WTC11 (cell line): ENCODE data around the gene NEDD4L. TPM values are rescaled to one million over a fixed set of nuclear protein-coding genes. Genes with fewer than 3 reads are reported as not detected.

ENCODE experiments used
- ATAC-seq: fragments of 200-7000 bp; cut with Tn5 transposase; 2 replicates; pipeline ENCODE4 v1.10.0; 2021; ENCODE audit warnings: mild to moderate bottlenecking, moderate library complexity
- CTCF ChIA-PET: fragments of 300-600 bp; sonication (Branson Sonifier 250); formaldehyde crosslinking; loops from one replicate; lab custom pipeline; 2021; ENCODE audit warnings: antibody characterized with exemption; lab: Charles Lee
- POLR2A ChIA-PET: fragments of 350-600 bp; sonication (Branson Sonifier 250); formaldehyde crosslinking; loops from one replicate; lab custom pipeline; 2021; ENCODE audit warnings: antibody characterized with exemption; lab: Charles Lee
- DNase-seq: peaks from one replicate; pipeline ENCODE4 v3.0.0; 2021; ENCODE audit warnings: low spot score
- H3K27ac Mint-ChIP-seq: 2 replicates; pipeline ENCODE4 v1.8.0; 2021; ENCODE audit warnings: mixed read lengths
- H3K27me3 Mint-ChIP-seq: 2 replicates; pipeline ENCODE4 v1.8.0; 2021; ENCODE audit warnings: low read depth, mild to moderate bottlenecking, moderate library complexity, mixed read lengths
- H3K36me3 Mint-ChIP-seq: 2 replicates; pipeline ENCODE4 v1.8.0; 2021; ENCODE audit warnings: mixed read lengths
- H3K4me1 Mint-ChIP-seq: 2 replicates; pipeline ENCODE4 v1.8.0; 2022; ENCODE audit warnings: mixed read lengths
- H3K4me3 Mint-ChIP-seq: 2 replicates; pipeline ENCODE4 v1.8.0; 2021; ENCODE audit warnings: mild to moderate bottlenecking, moderate library complexity, mixed read lengths
- H3K9me3 Mint-ChIP-seq: 2 replicates; pipeline ENCODE4 v1.8.0; 2021; ENCODE audit warnings: mixed read lengths
- ATF1 ChIP-seq: sonication (generic); formaldehyde crosslinking; IDR thresholded peaks from 2 replicates; pipeline ENCODE4 v1.8.1; 2023; ENCODE audit warnings: mild to moderate bottlenecking, moderate library complexity, missing genetic modification reagents
- EMX1 ChIP-seq: fragments of 250-450 bp; sonication (Bioruptor Pico); IDR thresholded peaks from 2 replicates; pipeline ENCODE4 v1.8.0; 2021; ENCODE audit warnings: mild to moderate bottlenecking
- FOXJ3 ChIP-seq: sonication (generic); formaldehyde crosslinking; IDR thresholded peaks from 2 replicates; pipeline ENCODE4 v1.9.0; 2021; ENCODE audit warnings: missing genetic modification reagents, mild to moderate bottlenecking, borderline replicate concordance
- GABPB1 ChIP-seq: sonication (generic); formaldehyde crosslinking; IDR thresholded peaks from 2 replicates; pipeline ENCODE4 v1.8.1; 2023; ENCODE audit warnings: mild to moderate bottlenecking, missing genetic modification reagents
- JUN ChIP-seq: sonication (generic); formaldehyde crosslinking; IDR thresholded peaks from 2 replicates; pipeline ENCODE4 v1.8.0; 2023; ENCODE audit warnings: mild to moderate bottlenecking, missing genetic modification reagents
- RORB ChIP-seq: fragments of 250-450 bp; sonication (Bioruptor Pico); IDR thresholded peaks from 2 replicates; pipeline ENCODE4 v1.9.0; 2021; ENCODE audit warnings: mild to moderate bottlenecking
- SMAD4 ChIP-seq: sonication (generic); formaldehyde crosslinking; IDR thresholded peaks from 2 replicates; pipeline ENCODE4 v1.8.0; 2022; ENCODE audit warnings: mild to moderate bottlenecking, missing genetic modification reagents
- TCF7 ChIP-seq: sonication (generic); formaldehyde crosslinking; IDR thresholded peaks from 2 replicates; pipeline ENCODE4 v1.8.0; 2022; ENCODE audit warnings: mild to moderate bottlenecking, low read depth, missing genetic modification reagents, moderate library complexity
- TEAD4 ChIP-seq: sonication (generic); formaldehyde crosslinking; IDR thresholded peaks from 2 replicates; pipeline ENCODE4 v1.8.0; 2022; ENCODE audit warnings: mild to moderate bottlenecking, missing genetic modification reagents
- ZNF219 ChIP-seq: sonication (generic); formaldehyde crosslinking; IDR thresholded peaks from 2 replicates; pipeline ENCODE4 v1.8.0; 2023; ENCODE audit warnings: missing genetic modification reagents, mild to moderate bottlenecking, borderline replicate concordance
- ZNF232 ChIP-seq: sonication (generic); formaldehyde crosslinking; IDR thresholded peaks from 2 replicates; pipeline ENCODE4 v1.8.0; 2022; ENCODE audit warnings: mild to moderate bottlenecking, missing genetic modification reagents
- total RNA-seq: library from RNA; stranded (reverse); gene quantifications from 3 replicates; pipeline ENCODE4 v1.2.3, GENCODE V29; 2021
- TF ChIP-seq, protein P1 (sequence below): sonication (generic); formaldehyde crosslinking; IDR thresholded peaks from 2 replicates; pipeline ENCODE4 v1.8.0; 2023; ENCODE audit warnings: missing genetic modification reagents
- TF ChIP-seq, protein P2 (sequence below): sonication (generic); formaldehyde crosslinking; IDR thresholded peaks from 2 replicates; pipeline ENCODE4 v1.8.0; 2023; ENCODE audit warnings: missing genetic modification reagents, mild to moderate bottlenecking, borderline replicate concordance
- TF ChIP-seq, protein P3 (sequence below): fragments of 200-600 bp; IDR thresholded peaks from 2 replicates; pipeline ENCODE4 v1.8.0; 2022; ENCODE audit warnings: antibody characterized with exemption
- TF ChIP-seq, protein P4 (sequence below): fragments of 250-450 bp; sonication (Bioruptor Pico); IDR thresholded peaks from 2 replicates; pipeline ENCODE4 v1.9.0; 2021; ENCODE audit warnings: mild to moderate bottlenecking
- TF ChIP-seq, protein P5 (sequence below): sonication (generic); formaldehyde crosslinking; IDR thresholded peaks from 2 replicates; pipeline ENCODE4 v1.8.1; 2023; ENCODE audit warnings: mild to moderate bottlenecking, missing genetic modification reagents, moderate library complexity
- TF ChIP-seq, protein P6 (sequence below): sonication (generic); formaldehyde crosslinking; IDR thresholded peaks from 2 replicates; pipeline ENCODE4 v1.8.0; 2022; ENCODE audit warnings: mild to moderate bottlenecking, missing genetic modification reagents
- TF ChIP-seq, protein P7 (sequence below): sonication (generic); formaldehyde crosslinking; IDR thresholded peaks from 2 replicates; pipeline ENCODE4 v1.8.1; 2023; ENCODE audit warnings: mild to moderate bottlenecking, moderate library complexity, missing genetic modification reagents
- TF ChIP-seq, protein P8 (sequence below): sonication (generic); formaldehyde crosslinking; IDR thresholded peaks from 2 replicates; pipeline ENCODE4 v1.8.1; 2023; ENCODE audit warnings: mild to moderate bottlenecking, missing genetic modification reagents

Gene NEDD4L
- total RNA-seq, 1 experiment from 2014 or later: 88.0 TPM

DNA sequence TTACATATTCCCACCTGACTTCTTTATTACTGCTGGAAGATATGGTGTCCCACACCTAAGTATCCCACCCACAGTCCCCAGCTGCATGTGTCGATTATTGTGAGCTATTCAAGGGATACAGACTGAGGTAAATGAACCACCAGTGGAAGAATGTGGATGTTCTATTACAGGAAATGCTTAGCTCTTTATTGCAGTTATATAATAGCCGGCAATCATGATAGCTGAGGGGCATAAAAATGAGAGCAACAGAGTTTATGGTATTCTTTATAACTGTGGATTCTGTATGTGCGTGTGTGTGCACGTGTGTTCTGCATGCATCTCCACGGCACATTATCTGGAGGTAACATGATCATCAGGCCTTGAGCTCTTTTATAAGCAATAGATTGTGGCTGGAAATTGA is 198.9 kb downstream of the NEDD4L start:
- POLR2A ChIA-PET: no interaction called here
- CTCF ChIA-PET: no interaction called here
- TF ChIP-seq, protein P1, sequence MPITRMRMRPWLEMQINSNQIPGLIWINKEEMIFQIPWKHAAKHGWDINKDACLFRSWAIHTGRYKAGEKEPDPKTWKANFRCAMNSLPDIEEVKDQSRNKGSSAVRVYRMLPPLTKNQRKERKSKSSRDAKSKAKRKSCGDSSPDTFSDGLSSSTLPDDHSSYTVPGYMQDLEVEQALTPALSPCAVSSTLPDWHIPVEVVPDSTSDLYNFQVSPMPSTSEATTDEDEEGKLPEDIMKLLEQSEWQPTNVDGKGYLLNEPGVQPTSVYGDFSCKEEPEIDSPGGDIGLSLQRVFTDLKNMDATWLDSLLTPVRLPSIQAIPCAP (CRISPR knock-in tag): no peak
- TF ChIP-seq, protein P2, sequence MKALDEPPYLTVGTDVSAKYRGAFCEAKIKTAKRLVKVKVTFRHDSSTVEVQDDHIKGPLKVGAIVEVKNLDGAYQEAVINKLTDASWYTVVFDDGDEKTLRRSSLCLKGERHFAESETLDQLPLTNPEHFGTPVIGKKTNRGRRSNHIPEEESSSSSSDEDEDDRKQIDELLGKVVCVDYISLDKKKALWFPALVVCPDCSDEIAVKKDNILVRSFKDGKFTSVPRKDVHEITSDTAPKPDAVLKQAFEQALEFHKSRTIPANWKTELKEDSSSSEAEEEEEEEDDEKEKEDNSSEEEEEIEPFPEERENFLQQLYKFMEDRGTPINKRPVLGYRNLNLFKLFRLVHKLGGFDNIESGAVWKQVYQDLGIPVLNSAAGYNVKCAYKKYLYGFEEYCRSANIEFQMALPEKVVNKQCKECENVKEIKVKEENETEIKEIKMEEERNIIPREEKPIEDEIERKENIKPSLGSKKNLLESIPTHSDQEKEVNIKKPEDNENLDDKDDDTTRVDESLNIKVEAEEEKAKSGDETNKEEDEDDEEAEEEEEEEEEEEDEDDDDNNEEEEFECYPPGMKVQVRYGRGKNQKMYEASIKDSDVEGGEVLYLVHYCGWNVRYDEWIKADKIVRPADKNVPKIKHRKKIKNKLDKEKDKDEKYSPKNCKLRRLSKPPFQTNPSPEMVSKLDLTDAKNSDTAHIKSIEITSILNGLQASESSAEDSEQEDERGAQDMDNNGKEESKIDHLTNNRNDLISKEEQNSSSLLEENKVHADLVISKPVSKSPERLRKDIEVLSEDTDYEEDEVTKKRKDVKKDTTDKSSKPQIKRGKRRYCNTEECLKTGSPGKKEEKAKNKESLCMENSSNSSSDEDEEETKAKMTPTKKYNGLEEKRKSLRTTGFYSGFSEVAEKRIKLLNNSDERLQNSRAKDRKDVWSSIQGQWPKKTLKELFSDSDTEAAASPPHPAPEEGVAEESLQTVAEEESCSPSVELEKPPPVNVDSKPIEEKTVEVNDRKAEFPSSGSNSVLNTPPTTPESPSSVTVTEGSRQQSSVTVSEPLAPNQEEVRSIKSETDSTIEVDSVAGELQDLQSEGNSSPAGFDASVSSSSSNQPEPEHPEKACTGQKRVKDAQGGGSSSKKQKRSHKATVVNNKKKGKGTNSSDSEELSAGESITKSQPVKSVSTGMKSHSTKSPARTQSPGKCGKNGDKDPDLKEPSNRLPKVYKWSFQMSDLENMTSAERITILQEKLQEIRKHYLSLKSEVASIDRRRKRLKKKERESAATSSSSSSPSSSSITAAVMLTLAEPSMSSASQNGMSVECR (CRISPR knock-in tag): no peak
- TF ChIP-seq FOXJ3: no peak
- TF ChIP-seq TCF7 (CRISPR knock-in tag): no peak
- TF ChIP-seq, protein P3, sequence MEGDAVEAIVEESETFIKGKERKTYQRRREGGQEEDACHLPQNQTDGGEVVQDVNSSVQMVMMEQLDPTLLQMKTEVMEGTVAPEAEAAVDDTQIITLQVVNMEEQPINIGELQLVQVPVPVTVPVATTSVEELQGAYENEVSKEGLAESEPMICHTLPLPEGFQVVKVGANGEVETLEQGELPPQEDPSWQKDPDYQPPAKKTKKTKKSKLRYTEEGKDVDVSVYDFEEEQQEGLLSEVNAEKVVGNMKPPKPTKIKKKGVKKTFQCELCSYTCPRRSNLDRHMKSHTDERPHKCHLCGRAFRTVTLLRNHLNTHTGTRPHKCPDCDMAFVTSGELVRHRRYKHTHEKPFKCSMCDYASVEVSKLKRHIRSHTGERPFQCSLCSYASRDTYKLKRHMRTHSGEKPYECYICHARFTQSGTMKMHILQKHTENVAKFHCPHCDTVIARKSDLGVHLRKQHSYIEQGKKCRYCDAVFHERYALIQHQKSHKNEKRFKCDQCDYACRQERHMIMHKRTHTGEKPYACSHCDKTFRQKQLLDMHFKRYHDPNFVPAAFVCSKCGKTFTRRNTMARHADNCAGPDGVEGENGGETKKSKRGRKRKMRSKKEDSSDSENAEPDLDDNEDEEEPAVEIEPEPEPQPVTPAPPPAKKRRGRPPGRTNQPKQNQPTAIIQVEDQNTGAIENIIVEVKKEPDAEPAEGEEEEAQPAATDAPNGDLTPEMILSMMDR: no peak
- TF ChIP-seq JUN (CRISPR knock-in tag): no peak
- TF ChIP-seq SMAD4 (CRISPR knock-in tag): no peak
- no peak for TF ChIP-seq GABPB1 (CRISPR knock-in tag)
- TF ChIP-seq ZNF232 (CRISPR knock-in tag): no peak
- TF ChIP-seq, protein P4, sequence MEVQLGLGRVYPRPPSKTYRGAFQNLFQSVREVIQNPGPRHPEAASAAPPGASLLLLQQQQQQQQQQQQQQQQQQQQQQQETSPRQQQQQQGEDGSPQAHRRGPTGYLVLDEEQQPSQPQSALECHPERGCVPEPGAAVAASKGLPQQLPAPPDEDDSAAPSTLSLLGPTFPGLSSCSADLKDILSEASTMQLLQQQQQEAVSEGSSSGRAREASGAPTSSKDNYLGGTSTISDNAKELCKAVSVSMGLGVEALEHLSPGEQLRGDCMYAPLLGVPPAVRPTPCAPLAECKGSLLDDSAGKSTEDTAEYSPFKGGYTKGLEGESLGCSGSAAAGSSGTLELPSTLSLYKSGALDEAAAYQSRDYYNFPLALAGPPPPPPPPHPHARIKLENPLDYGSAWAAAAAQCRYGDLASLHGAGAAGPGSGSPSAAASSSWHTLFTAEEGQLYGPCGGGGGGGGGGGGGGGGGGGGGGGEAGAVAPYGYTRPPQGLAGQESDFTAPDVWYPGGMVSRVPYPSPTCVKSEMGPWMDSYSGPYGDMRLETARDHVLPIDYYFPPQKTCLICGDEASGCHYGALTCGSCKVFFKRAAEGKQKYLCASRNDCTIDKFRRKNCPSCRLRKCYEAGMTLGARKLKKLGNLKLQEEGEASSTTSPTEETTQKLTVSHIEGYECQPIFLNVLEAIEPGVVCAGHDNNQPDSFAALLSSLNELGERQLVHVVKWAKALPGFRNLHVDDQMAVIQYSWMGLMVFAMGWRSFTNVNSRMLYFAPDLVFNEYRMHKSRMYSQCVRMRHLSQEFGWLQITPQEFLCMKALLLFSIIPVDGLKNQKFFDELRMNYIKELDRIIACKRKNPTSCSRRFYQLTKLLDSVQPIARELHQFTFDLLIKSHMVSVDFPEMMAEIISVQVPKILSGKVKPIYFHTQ (CRISPR knock-in tag): no peak
- no peak for TF ChIP-seq EMX1
- no peak for TF ChIP-seq TEAD4 (CRISPR knock-in tag)
- TF ChIP-seq ZNF219: no peak
- TF ChIP-seq, protein P5, sequence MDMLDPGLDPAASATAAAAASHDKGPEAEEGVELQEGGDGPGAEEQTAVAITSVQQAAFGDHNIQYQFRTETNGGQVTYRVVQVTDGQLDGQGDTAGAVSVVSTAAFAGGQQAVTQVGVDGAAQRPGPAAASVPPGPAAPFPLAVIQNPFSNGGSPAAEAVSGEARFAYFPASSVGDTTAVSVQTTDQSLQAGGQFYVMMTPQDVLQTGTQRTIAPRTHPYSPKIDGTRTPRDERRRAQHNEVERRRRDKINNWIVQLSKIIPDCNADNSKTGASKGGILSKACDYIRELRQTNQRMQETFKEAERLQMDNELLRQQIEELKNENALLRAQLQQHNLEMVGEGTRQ (CRISPR knock-in tag): no peak
- no peak for TF ChIP-seq ATF1 (CRISPR knock-in tag)
- TF ChIP-seq, protein P6, sequence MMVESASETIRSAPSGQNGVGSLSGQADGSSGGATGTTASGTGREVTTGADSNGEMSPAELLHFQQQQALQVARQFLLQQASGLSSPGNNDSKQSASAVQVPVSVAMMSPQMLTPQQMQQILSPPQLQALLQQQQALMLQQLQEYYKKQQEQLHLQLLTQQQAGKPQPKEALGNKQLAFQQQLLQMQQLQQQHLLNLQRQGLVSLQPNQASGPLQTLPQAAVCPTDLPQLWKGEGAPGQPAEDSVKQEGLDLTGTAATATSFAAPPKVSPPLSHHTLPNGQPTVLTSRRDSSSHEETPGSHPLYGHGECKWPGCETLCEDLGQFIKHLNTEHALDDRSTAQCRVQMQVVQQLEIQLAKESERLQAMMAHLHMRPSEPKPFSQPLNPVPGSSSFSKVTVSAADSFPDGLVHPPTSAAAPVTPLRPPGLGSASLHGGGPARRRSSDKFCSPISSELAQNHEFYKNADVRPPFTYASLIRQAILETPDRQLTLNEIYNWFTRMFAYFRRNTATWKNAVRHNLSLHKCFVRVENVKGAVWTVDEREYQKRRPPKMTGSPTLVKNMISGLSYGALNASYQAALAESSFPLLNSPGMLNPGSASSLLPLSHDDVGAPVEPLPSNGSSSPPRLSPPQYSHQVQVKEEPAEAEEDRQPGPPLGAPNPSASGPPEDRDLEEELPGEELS (CRISPR knock-in tag): no peak
- TF ChIP-seq, protein P7, sequence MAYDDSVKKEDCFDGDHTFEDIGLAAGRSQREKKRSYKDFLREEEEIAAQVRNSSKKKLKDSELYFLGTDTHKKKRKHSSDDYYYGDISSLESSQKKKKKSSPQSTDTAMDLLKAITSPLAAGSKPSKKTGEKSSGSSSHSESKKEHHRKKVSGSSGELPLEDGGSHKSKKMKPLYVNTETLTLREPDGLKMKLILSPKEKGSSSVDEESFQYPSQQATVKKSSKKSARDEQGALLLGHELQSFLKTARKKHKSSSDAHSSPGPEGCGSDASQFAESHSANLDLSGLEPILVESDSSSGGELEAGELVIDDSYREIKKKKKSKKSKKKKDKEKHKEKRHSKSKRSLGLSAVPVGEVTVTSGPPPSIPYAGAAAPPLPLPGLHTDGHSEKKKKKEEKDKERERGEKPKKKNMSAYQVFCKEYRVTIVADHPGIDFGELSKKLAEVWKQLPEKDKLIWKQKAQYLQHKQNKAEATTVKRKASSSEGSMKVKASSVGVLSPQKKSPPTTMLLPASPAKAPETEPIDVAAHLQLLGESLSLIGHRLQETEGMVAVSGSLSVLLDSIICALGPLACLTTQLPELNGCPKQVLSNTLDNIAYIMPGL (CRISPR knock-in tag): no peak
- TF ChIP-seq, protein P8, sequence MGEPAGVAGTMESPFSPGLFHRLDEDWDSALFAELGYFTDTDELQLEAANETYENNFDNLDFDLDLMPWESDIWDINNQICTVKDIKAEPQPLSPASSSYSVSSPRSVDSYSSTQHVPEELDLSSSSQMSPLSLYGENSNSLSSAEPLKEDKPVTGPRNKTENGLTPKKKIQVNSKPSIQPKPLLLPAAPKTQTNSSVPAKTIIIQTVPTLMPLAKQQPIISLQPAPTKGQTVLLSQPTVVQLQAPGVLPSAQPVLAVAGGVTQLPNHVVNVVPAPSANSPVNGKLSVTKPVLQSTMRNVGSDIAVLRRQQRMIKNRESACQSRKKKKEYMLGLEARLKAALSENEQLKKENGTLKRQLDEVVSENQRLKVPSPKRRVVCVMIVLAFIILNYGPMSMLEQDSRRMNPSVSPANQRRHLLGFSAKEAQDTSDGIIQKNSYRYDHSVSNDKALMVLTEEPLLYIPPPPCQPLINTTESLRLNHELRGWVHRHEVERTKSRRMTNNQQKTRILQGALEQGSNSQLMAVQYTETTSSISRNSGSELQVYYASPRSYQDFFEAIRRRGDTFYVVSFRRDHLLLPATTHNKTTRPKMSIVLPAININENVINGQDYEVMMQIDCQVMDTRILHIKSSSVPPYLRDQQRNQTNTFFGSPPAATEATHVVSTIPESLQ (CRISPR knock-in tag): no peak
- TF ChIP-seq RORB (CRISPR knock-in tag): no peak
- TF ChIP-seq, all 79 proteins: peak for 0
- DNase-seq (no peak), ATAC-seq (no peak)
- Mint-ChIP-seq H3K27me3 (no peaks in the 10 kb centered on the region), H3K36me3 (no peaks in the 10 kb centered on the region), H3K9me3 (no peaks in the 10 kb centered on the region), H3K27ac (no peak overlapping the region), H3K4me1 (peaks cover 40% of the 10 kb centered on the region), H3K4me3 (no peak overlapping the region)
